ENCODE results near the gene GPRC5C. TPM values are rescaled to one million over a fixed set of nuclear protein-coding genes. Genes with fewer than 3 reads are reported as not detected.
A peak's percentile ranks its signal among the peaks of the same experiment; 100 is the strongest.
"Not testable (repeated sequence)": the region's sequence is repeated elsewhere in the genome, so short reads cannot be mapped to it uniquely, and the experiment has no call there.

GPRC5C gene
- total RNA-seq, 1 donor = 3.8 TPM

DNA sequence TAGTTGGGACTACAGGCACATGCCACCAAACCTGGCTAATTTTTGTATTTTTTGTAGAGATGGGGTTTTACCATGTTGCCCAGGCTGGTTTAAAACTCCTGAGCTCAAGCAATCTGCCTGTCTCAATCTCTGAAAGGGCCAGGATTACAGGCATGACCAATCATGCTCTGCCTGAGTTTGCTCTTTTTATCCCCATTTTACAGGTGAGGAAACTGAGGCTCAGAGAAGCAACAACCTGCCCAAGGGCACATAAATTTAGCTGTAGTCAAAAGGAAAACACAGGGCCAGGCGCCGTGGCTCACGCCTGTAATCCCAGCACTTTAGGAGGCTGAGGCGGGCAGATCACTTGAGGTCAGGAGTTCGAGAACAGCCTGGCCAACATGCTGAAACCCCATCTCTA lies 26.6 kb upstream of the GPRC5C start:
- not testable (repeated sequence) for DNase-seq (ENCODE audit: low read depth in 2 of 3, low spot score in 2 of 3)

GRCh38 chr17:74407384-74407783 lies 24.5 kb upstream of the GPRC5C start:
- DNase-seq (ENCODE audit: low read depth in 2 of 3, low spot score in 2 of 3) = no peak

DNA sequence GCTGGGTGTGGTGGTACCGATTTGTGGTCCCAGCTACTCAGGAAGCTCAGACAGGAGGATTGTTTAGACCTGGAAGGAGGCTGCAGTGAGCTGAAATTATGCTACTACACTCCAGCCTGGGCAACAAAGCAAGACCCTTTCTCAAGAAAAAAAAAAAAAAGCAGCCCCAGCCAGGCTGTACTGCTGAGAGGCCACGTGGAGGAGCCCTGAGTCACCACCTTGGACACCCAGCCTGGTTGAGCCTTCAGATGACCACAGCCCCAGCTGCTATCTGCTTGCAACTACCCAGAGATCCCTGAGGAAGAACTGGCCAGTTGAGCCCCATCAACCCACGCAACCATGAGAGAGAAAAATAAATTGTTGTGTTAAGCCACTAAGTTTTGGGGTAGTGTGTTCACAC lies 23.6 kb upstream of the GPRC5C start:
- DNase-seq (ENCODE audit: low read depth in 2 of 3, low spot score in 2 of 3) = no peak

- no peak for DNase-seq (ENCODE audit: low read depth in 2 of 3, low spot score in 2 of 3)
These were observed 23.1 kb upstream of the GPRC5C start for GRCh38 chr17:74408815-74409214.

DNA sequence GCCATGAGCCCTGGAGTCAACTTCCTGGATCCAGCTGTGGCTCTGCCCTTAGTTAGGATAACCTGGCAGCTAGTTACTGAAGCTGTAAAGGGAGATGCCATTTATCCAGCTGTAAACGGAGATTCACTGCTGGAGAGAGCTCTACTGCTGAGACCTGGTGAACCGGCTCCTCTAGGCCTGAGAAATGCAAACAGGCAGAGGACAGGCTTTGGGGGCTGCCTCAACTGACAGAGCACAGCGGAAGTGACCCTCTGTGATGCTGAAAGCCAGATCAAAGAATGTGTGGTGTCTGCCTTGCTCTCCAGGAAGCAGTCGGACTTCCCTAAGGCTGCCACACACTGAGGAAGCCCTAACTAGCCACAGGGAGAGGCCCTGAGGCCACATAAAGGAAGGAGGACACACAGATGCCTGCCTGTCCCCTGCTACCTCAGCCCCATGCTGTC lies 21.9 kb upstream of the GPRC5C start:
- no peak for DNase-seq (ENCODE audit: low read depth in 2 of 3, low spot score in 2 of 3)

DNA sequence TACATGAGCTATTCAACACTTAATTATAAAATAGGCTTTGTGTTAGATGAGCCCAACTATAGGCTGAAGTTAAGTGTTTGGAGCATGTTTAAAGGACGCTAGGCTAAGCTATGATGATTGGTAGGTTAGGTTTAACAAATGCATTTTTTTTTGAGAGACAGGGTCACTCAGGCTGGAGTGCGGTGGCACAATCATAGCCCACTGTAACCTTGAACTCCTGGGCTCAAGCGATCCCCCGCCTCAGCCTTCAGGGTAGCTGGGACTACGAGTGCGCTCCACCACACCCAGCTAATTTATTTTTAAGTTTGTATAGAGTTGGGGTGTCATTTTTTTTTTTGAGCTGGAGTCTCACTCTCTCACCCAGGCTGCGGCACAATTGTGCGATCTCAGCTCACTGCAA lies 19.3 kb upstream of the GPRC5C start:
- no peak for DNase-seq (ENCODE audit: low read depth in 2 of 3, low spot score in 2 of 3)

DNA sequence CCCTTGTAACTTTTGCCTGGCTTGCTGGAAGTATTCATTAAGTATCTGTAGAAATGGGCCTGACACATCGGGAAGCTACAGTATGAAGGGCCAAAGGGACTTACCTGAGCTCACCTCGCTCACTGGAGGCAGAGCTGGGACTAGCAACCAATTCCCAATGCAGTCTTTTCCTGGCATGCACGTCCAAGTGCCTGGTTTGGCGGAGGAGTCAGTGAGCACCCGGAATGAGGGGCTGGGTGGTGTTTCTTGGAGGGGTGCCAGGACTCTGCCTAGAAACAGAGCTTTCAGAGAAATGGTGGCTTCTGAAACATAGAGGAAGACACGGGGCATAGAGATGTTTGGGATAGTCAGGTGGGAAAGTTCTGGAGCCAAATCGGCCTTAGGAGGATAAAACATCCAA lies 18.4 kb upstream of the GPRC5C start:
- DNase-seq (ENCODE audit: low read depth in 2 of 3, low spot score in 2 of 3) = no peak

DNA sequence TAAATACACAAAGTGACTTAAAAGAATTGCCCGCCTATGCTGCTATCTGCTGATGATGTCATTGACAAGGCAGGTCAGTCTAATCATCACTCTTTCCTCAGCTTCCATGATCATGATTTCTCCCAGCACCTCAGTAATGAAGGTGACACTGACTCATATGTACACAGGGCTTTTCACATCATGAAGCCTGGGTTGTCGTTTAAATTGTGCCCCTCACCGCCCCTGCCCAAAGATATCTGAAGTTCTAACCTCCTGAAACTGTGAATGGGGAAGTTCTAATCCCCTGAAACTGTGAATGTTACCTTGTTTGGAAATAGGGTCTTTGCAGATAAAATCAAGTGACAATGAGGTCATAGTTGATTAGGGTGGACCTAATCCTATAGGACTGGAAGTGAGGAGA lies 17.4 kb upstream of the GPRC5C start:
- no peak for DNase-seq (ENCODE audit: low read depth in 2 of 3, low spot score in 2 of 3)

GRCh38 chr17:74415608-74416396 lies 16.1 kb upstream of the GPRC5C start:
- no peak for DNase-seq (ENCODE audit: low read depth in 2 of 3, low spot score in 2 of 3)

DNA sequence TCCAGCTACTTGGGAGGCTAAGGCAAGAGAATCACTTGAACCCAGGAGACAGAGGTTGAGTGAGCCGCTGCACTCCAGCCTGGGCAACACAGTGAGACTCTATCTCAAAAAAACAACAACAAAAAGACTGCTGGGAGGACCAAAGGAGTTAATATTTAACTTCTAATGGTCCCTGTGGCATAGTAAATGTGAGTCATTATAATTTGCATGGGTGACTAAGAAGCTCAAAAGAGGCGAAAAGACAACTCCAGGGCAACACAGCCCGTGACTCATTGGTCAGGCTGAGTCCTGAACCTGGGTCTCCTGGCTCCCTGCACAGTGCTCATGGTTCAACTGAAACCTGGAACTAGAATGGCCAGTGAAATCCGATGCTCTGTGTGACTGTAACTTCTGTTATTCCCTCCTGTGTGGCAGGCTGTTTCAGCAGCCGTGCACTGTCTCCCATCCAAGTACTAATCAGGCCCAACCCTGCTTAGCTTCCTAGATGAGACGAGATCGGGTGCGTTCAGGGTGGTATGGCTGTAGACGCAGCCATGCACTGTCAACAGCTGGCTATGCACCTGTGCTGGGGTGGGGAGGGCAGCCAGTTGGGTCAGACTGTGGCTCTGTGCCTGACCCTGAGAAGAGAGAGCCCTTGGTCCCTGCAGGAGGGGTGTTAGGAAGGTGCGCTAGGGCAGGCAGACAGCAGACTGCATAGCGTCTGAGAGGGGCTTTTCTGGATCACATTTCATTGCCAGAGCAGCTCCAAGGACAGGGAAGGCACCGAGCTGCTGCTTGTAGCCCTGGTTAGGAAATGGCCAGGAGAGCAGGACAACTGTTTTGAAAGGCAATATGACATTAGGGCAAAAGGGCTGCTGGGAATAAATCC lies 14.5 kb upstream of the GPRC5C start:
- no peak for DNase-seq (ENCODE audit: low read depth in 2 of 3, low spot score in 2 of 3)

DNA sequence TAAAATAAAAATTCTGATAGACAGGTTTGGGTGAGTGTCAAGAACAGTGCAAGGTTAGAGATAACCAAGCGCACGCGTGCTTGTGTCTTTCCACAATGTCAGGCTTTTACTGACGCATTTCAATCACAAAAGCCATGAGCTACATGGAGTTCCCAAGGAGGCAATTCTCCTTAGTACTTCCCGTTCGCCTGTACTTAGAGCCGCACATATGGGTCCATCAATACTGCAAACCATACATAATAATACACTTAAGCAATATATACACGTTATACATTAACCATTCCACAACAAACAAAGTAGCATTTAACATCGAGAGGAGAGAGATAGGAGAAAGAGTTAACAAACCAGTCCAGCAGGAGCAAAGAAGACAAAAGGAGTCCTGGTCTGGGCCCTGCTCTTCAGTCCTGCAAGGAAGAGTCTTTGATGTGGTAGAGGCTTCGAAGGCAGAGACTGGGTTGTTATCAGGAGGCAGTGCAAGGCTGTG lies 11.9 kb upstream of the GPRC5C start:
- DNase-seq (ENCODE audit: low read depth in 2 of 3, low spot score in 2 of 3) = no peak

- no peak for DNase-seq (ENCODE audit: low read depth in 2 of 3, low spot score in 2 of 3)
These were observed 7.8 kb upstream of the GPRC5C start for GRCh38 chr17:74424117-74424516.

DNA sequence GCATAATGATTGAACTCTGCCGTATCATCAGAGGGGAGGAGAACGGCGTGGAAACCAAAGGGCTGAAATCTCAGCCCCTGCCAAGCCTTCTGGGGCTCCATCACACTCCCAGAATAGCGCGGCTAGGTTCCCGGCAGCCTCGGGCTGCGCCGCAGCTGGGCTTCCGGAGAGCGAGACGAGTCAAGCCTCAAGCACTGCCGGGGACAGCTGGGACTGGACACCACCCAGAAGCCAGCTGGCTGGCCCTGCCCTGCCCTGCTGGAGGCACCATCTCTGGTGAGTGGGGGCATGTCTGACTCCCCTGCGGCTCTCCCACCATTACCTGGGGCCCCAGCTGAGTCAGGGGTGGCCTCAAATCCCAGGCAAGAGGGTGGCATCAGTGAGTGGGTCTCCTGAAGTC lies 7.2 kb upstream of the GPRC5C start:
- no peak for DNase-seq (ENCODE audit: low read depth in 2 of 3, low spot score in 2 of 3)

DNA sequence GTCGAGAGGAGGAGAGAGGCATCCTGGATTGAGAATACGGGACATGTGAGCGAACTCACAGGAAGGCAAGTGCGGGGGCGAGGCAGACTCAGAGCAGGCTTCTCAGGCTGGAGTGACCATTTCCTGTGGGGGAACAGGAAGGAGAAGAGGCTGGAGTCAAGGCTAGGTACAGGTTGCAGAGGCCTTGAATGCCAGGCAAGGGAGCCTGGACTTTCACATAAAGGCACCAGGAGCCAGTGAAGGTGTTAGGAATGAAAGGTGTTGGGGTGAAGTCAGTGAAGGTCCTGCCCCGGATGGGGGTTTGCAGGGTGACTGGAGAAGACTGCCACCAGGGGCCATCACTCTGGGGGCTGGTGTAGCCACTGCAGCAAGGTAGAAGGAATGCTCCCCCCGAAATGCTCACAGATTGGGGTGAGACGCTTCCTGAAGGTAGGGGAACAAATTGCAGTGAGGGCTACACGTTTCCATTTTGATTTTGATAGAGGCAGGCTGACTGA lies 5.3 kb upstream of the GPRC5C start:
- DNase-seq (ENCODE audit: low read depth in 2 of 3, low spot score in 2 of 3) = no peak

DNA sequence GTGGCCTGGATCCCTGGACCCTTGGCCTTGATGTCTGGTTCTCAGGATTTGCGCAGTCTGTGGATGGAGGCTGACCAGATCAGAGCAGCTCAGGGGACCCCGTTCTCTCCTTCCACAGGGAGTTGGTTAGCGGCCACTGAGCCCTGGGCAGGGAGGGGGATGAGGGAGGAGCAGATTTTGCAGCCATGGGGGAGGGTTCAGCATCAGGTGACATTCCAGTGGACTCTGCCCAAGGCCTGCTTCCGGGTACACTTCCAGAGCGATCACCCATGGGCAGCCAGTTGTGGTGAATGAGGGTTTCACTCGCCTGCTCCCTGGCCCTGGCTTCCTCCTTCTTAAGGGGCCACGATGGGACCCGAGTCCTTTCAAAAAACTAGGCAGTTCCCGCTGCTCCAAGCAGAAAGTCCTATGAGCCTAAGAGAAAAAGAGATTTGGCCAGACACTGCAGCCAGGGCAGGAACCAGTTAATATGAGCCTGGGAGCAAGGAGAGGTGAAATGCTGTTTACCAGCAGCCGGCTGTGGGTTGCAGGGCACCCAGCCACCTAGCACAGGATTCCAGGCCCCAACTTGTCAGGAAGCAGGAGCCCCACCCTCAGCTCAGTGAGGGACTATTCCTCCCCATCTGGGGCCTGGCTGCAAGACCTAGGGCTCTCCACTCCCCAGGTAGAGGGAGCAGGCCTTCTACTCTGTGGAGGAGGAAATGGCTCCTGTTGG lies 4.7 kb upstream of the GPRC5C start:
- DNase-seq (ENCODE audit: low read depth in 2 of 3, low spot score in 2 of 3) = no peak

GRCh38 chr17:74427763-74428153 lies 4.1 kb upstream of the GPRC5C start:
- no peak for DNase-seq (ENCODE audit: low read depth in 2 of 3, low spot score in 2 of 3)

- DNase-seq (ENCODE audit: low read depth in 2 of 3, low spot score in 2 of 3) = no peak
These were observed 2.1 kb upstream of the GPRC5C start for GRCh38 chr17:74429604-74430384.

- no peak for DNase-seq (ENCODE audit: low read depth in 2 of 3, low spot score in 2 of 3)
These were observed 1.5 kb upstream of the GPRC5C start for GRCh38 chr17:74430385-74430705.

GRCh38 chr17:74430706-74431567 lies 951 bp upstream of the GPRC5C start:
- peak in 2 of 3 donors; percentile 40 to 75 for DNase-seq (ENCODE audit: low read depth in 2 of 3, low spot score in 2 of 3)

DNA sequence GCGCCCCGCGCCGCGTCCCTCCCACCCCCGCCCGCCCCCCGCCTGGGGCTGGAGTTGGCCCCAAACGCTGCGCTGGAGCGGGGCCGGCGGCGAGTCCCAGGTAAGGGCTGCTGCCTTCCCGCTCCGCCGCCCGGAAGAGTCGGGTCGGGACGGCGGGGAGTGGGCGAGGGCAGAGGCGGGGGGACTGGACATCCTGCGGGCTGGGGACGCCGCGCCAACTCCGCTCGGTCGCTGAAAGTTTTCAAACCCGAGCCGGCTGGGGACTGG lies 469 bp downstream of the GPRC5C start:
- DNase-seq (ENCODE audit: low read depth in 2 of 3, low spot score in 2 of 3) = no peak

All from hematopoietic multipotent progenitor cell (in vitro differentiated cells).